Caco-2 (cell line): ENCODE data around the gene RNASE9. TPM values are rescaled to one million over a fixed set of nuclear protein-coding genes. Genes with fewer than 3 reads are reported as not detected.

Experiments used
- BruUV-seq: library from RNA; stranded (reverse); fragments of 400-500 nt; replicated peaks from 2 replicates; lab custom pipeline; 2021; lab: Mats Ljungman, UMichigan
- CTCF ChIA-PET: fragments of 300-600 bp; sonication (Branson Sonifier 250); formaldehyde crosslinking; loops from one replicate; lab custom pipeline; 2022; ENCODE audit warnings: antibody characterized with exemption; lab: Charles Lee
- POLR2A ChIA-PET: fragments of 300-600 bp; sonication (Branson Sonifier 250); formaldehyde crosslinking; loops from one replicate; lab custom pipeline; 2022; ENCODE audit warnings: antibody characterized with exemption; lab: Charles Lee
- DNase-seq, 2 experiments: peaks; one replicate each; pipeline versions ENCODE4 v3.0.0 to v3.0.0-alpha.2; 2020 to 2022
- H3K27me3 ChIP-seq: replicated peaks from 2 replicates; pipeline ENCODE4 v1.6.0; 2011; ENCODE audit warnings: low read length; ENCODE audit not compliant: control insufficient read depth, insufficient read depth
- H3K36me3 ChIP-seq: 2 replicates; pipeline ENCODE4 v1.5.1; 2011; ENCODE audit warnings: low read length; ENCODE audit not compliant: control insufficient read depth, insufficient read depth
- H3K4me1 ChIP-seq: fragments of 250-450 bp; sonication (Bioruptor Pico); 2 replicates; pipeline ENCODE4 v1.5.1; 2020; ENCODE audit warnings: mild to moderate bottlenecking
- H3K4me3 ChIP-seq: 2 replicates; pipeline ENCODE4 v1.5.1; 2011; ENCODE audit warnings: low read depth, mild to moderate bottlenecking, control low read depth, low read length
- H3K9me3 ChIP-seq: fragments of 250-450 bp; sonication (Bioruptor Pico); 2 replicates; pipeline ENCODE4 v1.5.1; 2020; ENCODE audit warnings: mild to moderate bottlenecking, moderate library complexity
- H3K27ac Mint-ChIP-seq: one replicate; pipeline ENCODE4 v1.8.0; 2022; ENCODE audit warnings: mixed read lengths; ENCODE audit not compliant: unreplicated experiment
- H3K27me3 Mint-ChIP-seq: one replicate; pipeline ENCODE4 v1.8.0; 2022; ENCODE audit warnings: mixed read lengths; ENCODE audit not compliant: insufficient read depth, unreplicated experiment
- H3K36me3 Mint-ChIP-seq: one replicate; pipeline ENCODE4 v1.8.0; 2022; ENCODE audit warnings: mild to moderate bottlenecking, mixed read lengths; ENCODE audit not compliant: insufficient read depth, unreplicated experiment
- H3K4me1 Mint-ChIP-seq: one replicate; pipeline ENCODE4 v1.8.0; 2022; ENCODE audit warnings: low read depth, mixed read lengths; ENCODE audit not compliant: unreplicated experiment
- H3K4me3 Mint-ChIP-seq: one replicate; pipeline ENCODE4 v1.8.0; 2022; ENCODE audit warnings: mild to moderate bottlenecking, moderate library complexity, mixed read lengths; ENCODE audit not compliant: unreplicated experiment
- H3K9me3 Mint-ChIP-seq: one replicate; pipeline ENCODE4 v1.8.0; 2022; ENCODE audit warnings: mixed read lengths; ENCODE audit not compliant: unreplicated experiment
- CTCF ChIP-seq, 2 experiments: fragments of 200-600 bp in 1 of 2; IDR thresholded peaks; 1 replicate in 1 of 2; 2 replicates in 1 of 2; pipeline versions ENCODE4 v1.5.1 to v1.8.0; 2011 to 2022; ENCODE audit warnings: antibody characterized with exemption in 1 of 2, control low read depth in 1 of 2, inconsistent platforms in 1 of 2, low read depth in 1 of 2, low read length in 1 of 2, mild to moderate bottlenecking in 1 of 2, moderate library complexity in 1 of 2; ENCODE audit not compliant: insufficient read depth in 1 of 2, severe bottlenecking in 1 of 2, unreplicated experiment in 1 of 2
- intact Hi-C: fragments of 100-400 bp; cut with micrococcal nuclease; formaldehyde crosslinking; loops from one replicate; pipeline ENCODE4 v1.10.0; 2022; ENCODE audit not compliant: unreplicated experiment
- total RNA-seq: library from RNA; stranded (reverse); gene quantifications from 2 replicates; pipeline ENCODE4 v1.2.3, GENCODE V29; 2022

Gene RNASE9
- total RNA-seq, 1 experiment from 2014 or later: not detected

GRCh38 chr14:20591235-20591634, 30.4 kb upstream of the RNASE9 start, which contains the start of gene RNASE12:
Gene RNASE12 (minus strand): TSS chr14:20591376. CDS start chr14:20590723, 653 bp downstream.
- POLR2A ChIA-PET: no interaction called here
- no peak for TF ChIP-seq CTCF (IDR thresholded peaks at IDR 0.05; ENCODE audit: insufficient read depth in 1 of 2, low read depth in 1 of 2, low read length in 1 of 2, severe bottlenecking in 1 of 2, unreplicated experiment in 1 of 2)
- H3K4me3 ChIP-seq: no peak within 1 kb of the TSS
- no peaks in the 10 kb centered on the region for H3K27me3 ChIP-seq
- intact Hi-C loops: no loop called here
- Mint-ChIP-seq H3K36me3 (no peaks in the 10 kb centered on the region), H3K27ac (no peak within 1 kb of the TSS), H3K27me3 (peaks cover 6% of the 10 kb centered on the region), H3K4me1 (no peaks in the 10 kb centered on the region), H3K9me3 (no peaks in the 10 kb centered on the region), H3K4me3 (no peak within 1 kb of the TSS)
- CTCF ChIA-PET: interaction anchor here (1.0 kb wide), 1 partner anchor 19 kb away, joined by 3 read pairs; no protein-coding TSS in a partner anchor
- BruUV-seq: no TSS peak
- no peaks in the 10 kb centered on the region for H3K4me1 ChIP-seq
- DNase-seq: no peak
- no peaks in the 10 kb centered on the region for H3K36me3 ChIP-seq
- no peaks in the 10 kb centered on the region for H3K9me3 ChIP-seq

GRCh38 chr14:20587489-20588154, 26.8 kb upstream of the RNASE9 start, which contains the start of gene RNASE11:
Gene RNASE11 (minus strand): TSS chr14:20588001.
- no peak for DNase-seq
- ChIA-PET POLR2A (no interaction called here), CTCF (no interaction called here)
- no peak within 1 kb of the TSS for H3K4me3 ChIP-seq
- H3K36me3 ChIP-seq: no peaks in the 10 kb centered on the region
- peaks cover 15% of the 10 kb centered on the region for H3K27me3 Mint-ChIP-seq
- no peaks in the 10 kb centered on the region for H3K27me3 ChIP-seq
- no peak within 1 kb of the TSS for H3K4me3 Mint-ChIP-seq
- no peaks in the 10 kb centered on the region for H3K4me1 Mint-ChIP-seq
- H3K9me3 Mint-ChIP-seq: no peaks in the 10 kb centered on the region
- no peak for TF ChIP-seq CTCF (IDR thresholded peaks at IDR 0.05; ENCODE audit: insufficient read depth in 1 of 2, low read depth in 1 of 2, low read length in 1 of 2, severe bottlenecking in 1 of 2, unreplicated experiment in 1 of 2)
- intact Hi-C loops: no loop called here
- no peak within 1 kb of the TSS for H3K27ac Mint-ChIP-seq
- BruUV-seq: no TSS peak
- no peaks in the 10 kb centered on the region for H3K36me3 Mint-ChIP-seq
- H3K4me1 ChIP-seq: no peaks in the 10 kb centered on the region
- H3K9me3 ChIP-seq: no peaks in the 10 kb centered on the region

GRCh38 chr14:20583908-20584307, 23.1 kb upstream of the RNASE9 start:
- no peak overlapping the region for H3K27ac Mint-ChIP-seq
- no TSS peak for BruUV-seq
- H3K9me3 Mint-ChIP-seq: no peaks in the 10 kb centered on the region
- no peak for DNase-seq
- no peak for TF ChIP-seq CTCF (IDR thresholded peaks at IDR 0.05; ENCODE audit: insufficient read depth in 1 of 2, low read depth in 1 of 2, low read length in 1 of 2, severe bottlenecking in 1 of 2, unreplicated experiment in 1 of 2)
- peaks cover 12% of the 10 kb centered on the region for H3K27me3 Mint-ChIP-seq
- H3K27me3 ChIP-seq: no peaks in the 10 kb centered on the region
- no peaks in the 10 kb centered on the region for H3K4me1 ChIP-seq
- intact Hi-C loops: no loop called here
- POLR2A ChIA-PET: no interaction called here
- H3K4me3 ChIP-seq: no peak overlapping the region
- no peaks in the 10 kb centered on the region for H3K36me3 ChIP-seq
- H3K4me3 Mint-ChIP-seq: no peak overlapping the region
- H3K4me1 Mint-ChIP-seq: no peaks in the 10 kb centered on the region
- CTCF ChIA-PET: no interaction called here
- no peaks in the 10 kb centered on the region for H3K36me3 Mint-ChIP-seq
- H3K9me3 ChIP-seq: no peaks in the 10 kb centered on the region
